Dedifferentiated amniotic fluid mesenchymal stem cell (primary cell): ENCODE results near the gene PHLDB3.
A peak's percentile ranks its signal among the peaks of the same experiment; 100 is the strongest.
"Not testable (repeated sequence)": the region's sequence is repeated elsewhere in the genome, so short reads cannot be mapped to it uniquely, and the experiment has no call there.

ENCODE experiments used
- DNase-seq: peaks from one replicate; pipeline ENCODE4 v3.0.0-alpha.2; 2016; ENCODE audit errors: extremely low spot score

Gene PHLDB3

DNA sequence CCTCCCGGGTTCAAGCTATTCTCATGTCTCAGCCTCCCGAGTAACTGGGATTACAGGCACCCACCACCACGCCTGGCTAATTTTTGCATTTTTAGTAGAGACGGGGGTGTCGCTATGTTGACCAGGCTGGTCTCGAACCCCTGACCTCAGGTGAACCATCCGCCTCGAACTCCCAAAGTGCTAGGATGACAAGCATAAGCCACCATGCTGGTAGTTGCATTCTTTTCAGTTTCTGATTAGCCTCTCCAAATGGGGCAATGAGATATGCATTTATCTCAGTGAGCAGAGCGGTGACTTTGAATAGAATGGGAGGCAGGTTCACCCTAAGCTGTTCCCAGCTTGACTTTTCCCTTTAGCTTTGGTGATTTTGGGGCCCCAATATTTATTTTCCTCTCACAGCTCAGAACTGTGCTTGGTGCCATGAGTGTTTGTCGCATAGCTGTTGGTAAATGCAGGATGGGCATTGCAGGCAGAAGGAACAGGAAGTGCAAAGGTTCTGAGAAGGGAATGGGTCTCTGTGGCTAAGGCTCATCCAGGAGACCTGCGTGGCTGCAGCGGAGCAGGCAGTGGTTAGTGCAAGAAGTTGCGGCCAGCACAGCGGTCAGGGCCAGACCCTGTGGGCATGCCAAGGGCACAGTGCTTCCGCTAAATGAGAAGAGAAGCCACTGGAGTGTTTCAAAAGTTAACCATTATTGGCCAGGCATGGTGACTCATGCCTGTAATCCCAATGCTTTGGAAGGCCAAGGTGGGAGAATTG is 59.8 kb downstream of the PHLDB3 start:
- DNase-seq = no peak

DNA sequence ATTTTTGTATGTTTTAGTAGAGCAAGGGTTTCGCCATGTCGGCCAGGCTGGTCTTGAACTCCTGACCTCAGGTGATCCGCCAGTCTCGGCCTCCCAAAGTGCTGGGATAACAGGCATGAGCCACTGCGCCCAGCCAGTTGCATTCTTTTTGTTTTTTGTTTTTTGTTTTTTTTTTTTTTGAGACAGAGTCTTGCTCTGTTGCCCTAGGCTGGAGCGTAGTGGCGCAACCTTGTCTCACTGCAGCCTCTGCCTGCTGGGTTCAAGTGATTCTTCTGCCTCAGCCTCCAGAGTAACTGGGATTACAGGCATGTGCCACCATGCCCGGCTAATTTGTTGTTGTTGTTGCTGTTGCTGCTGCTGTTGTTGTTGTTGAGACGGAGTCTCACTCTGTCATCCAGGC is 60.5 kb downstream of the PHLDB3 start:
- DNase-seq = not testable (repeated sequence)

- no peak for DNase-seq
These were observed 62.8 kb downstream of the PHLDB3 start for GRCh38 chr19:43441716-43442115.

DNA sequence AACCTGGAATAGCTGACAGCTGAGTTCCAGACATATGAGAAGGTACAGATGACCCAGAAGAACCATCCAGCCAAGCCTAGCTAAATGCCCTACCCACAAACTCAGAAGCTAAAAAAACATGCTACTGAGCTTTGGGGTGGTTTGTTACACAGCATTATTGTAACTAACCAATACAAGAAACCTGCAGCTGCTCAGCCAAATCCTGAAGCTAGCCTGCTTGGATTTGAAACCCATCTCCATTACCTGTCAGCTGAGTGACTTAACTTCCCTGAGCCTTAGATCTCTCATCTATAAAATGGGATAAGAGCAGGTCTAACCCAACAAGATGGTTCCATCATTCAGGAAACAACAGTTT is 64.9 kb downstream of the PHLDB3 start:
- DNase-seq = no peak

DNA sequence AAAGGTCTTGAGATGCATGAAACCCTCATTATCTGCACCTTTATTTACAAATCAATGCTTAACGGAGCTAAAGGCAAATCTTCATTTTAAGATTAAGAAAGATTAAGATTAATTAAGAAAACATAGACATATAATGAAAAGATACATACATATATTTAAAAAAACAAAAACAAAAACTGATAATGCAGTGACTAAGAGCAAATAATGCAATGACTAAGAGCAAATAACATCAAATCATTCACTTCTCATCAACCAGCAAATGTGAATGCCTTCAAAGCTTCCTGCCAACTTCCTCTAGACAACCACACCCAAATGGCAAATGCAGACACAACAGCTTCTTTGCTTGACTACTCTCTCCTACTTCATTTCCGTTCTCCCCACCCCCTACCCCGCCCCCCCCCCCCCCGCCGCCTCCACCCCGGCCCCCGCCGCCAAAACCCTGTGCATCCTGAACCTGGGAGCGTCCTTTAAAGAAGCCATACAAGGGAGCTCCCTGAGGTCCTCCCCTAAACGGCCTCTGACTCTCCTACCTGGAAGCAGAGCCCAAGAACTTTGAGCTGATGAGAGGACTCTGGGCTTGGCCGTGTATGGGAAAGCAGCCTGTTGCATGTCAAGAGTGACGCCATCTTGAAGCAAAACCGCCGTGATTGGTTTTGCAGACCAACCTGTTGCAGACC is 65.4 kb downstream of the PHLDB3 start:
- peak; percentile 48 for DNase-seq

- peak; percentile 85 for DNase-seq
These were observed 66.1 kb downstream of the PHLDB3 start for GRCh38 chr19:43438291-43439031.

DNA sequence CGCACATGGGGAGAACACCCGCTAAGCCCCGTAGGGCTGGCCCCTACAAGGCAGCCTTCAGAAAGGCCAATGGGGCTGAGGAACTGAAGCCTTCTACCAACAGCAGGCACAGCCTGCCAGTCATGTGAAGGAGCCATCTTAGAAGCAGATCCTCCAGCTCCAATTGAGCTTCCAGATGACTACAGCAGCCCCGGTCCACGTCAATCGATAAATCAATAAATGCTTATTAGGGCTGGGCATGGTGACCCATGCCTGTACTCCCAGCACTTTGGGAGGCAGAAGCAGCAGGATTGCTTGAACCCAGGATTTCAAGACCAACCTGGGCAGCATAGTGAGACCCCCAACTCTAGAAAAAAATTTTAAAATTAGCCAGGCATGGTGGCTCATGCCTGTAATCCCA is 66.8 kb downstream of the PHLDB3 start:
- DNase-seq = no peak

DNA sequence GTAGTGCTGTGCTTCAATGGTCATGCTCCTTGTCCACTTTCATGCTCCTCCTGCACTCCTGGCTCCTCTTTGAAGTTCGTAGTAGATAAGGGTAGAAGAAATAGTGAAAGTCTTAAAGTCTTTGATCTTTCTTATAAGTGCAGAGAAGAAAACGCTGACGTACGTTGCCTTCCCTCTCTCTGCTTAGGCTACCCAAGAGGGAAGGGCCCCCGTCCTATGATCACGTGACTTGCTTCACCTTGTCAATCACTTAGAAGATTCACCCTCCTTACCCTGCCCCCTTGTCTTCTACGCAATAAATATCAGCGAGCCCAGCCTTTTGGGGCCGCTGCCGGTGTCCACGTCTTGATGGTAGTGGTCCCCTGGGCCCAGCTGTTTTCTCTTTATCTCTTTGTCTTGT is 67.3 kb downstream of the PHLDB3 start:
- not testable (repeated sequence) for DNase-seq

GRCh38 chr19:43435775-43436174 is 68.8 kb downstream of the PHLDB3 start:
- DNase-seq = no peak

- DNase-seq = no peak
These were observed 70.9 kb downstream of the PHLDB3 start for GRCh38 chr19:43433689-43434088.

DNA sequence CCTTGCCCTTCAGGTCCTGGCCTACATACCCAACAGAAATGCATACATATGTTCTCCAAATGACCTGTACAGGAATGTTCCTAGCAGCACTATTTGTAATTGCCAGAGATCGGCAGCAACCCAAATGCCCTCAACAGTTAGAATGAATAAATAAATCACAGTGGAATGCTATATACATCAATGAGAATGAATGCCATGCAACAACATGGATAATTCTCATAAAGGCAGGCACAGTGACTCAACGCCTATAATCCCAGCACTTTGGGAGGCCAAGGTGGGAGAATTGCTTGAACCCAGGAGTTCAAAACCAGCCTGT is 71.2 kb downstream of the PHLDB3 start:
- DNase-seq = no peak

- no peak for DNase-seq
These were observed 73.6 kb downstream of the PHLDB3 start for GRCh38 chr19:43430976-43431375.

DNA sequence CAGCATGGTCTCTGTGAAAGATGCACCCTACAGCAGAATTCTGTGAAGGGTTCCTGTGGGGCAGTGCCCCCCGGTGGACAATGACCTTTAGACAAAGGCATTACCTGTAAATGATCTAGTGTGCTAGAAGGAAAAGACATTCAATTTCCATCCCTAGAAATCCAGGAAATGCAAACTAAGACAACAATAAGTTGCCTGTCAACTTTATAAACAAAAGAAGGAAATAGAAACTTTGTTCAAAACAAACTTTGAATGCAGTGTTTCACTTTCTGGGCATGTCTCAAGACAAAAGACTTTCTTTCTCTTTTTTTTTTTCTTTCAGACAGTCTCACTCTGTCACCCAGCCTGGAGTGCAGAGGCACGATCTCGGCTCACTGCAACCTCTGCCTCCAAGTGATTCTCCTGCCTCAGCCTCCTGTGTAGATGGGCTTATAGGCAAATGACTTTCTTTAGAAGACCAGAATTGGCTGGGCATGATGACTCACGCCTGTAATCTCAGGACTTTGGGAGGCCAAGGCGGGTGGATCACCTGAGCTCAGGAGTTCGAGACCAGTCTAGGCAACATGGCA is 74.3 kb downstream of the PHLDB3 start:
- DNase-seq = no peak

DNA sequence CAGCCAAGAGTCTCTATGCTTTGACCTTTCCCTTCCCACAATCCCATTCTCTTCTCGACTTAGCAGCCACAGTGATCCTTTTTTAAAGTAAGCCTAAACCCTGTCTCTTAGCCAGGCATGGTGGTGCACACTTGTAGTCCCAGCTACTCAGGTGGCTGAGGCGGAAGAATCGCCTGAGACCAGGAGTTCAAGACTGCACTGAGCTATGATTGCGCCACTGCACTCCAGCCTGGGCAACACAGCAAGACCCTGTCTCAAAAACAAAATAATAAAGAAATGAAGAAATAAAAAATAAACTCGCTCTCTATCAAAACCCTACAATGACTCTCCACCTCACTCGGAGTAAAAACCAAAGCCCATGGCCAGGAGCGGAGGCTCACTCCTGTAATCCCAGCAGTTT is 75.2 kb downstream of the PHLDB3 start:
- DNase-seq = no peak

- DNase-seq = peak; percentile 26
These were observed 78.8 kb downstream of the PHLDB3 start for GRCh38 chr19:43425567-43426392.
